GM12801 (cell line): ENCODE data around the gene ZNF692.

Experiments used
- TF ChIP-seq, protein P1 (sequence below): IDR thresholded peaks from one replicate; pipeline ENCODE4 v1.5.1; 2011; ENCODE audit warnings: control low read depth; ENCODE audit not compliant: insufficient read length; ENCODE audit errors: extremely low read depth

Gene ZNF692

DNA sequence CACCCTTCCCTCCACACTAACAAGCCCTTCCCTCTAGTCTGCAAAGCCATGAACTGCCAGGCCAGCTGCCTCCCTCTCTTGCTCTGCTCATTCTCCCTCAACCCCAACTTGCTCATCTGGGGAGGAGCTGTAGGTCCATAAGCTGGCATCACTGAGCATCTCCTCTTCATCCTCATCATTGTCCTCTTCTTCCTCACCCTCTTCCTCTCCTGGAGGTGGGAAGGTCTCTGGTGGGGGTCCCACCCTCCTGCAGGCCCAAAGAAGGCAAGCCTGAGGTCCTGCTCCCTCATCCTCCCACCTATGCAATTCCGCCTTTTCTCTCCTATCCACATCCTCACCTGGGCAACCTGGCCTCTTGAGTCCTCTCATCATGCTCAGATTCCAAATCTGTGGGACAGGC is 2.7 kb downstream of the ZNF692 start:
- TF ChIP-seq, protein P1, sequence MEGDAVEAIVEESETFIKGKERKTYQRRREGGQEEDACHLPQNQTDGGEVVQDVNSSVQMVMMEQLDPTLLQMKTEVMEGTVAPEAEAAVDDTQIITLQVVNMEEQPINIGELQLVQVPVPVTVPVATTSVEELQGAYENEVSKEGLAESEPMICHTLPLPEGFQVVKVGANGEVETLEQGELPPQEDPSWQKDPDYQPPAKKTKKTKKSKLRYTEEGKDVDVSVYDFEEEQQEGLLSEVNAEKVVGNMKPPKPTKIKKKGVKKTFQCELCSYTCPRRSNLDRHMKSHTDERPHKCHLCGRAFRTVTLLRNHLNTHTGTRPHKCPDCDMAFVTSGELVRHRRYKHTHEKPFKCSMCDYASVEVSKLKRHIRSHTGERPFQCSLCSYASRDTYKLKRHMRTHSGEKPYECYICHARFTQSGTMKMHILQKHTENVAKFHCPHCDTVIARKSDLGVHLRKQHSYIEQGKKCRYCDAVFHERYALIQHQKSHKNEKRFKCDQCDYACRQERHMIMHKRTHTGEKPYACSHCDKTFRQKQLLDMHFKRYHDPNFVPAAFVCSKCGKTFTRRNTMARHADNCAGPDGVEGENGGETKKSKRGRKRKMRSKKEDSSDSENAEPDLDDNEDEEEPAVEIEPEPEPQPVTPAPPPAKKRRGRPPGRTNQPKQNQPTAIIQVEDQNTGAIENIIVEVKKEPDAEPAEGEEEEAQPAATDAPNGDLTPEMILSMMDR, result no peak

DNA sequence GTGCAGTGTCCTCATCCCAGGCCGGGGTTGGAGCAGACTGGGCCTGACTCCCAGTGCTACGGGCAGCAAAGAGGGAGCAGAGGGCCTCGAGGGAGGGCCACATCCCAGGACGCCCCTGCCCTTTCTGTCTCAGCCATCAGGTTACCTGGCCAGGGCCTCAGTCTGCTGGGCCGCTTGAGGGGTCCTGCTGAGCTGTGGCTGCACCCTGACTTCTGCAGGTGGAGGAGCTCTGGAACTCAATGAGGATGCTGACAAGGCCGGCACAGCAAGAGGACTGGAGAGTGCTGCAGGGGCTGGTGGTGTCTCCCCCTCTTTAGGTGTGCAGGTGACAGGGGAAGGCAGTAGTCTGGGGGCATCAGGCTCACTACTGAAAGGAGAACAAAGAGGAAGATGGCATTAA is 3.3 kb downstream of the ZNF692 start:
- TF ChIP-seq, protein P1, result no peak

DNA sequence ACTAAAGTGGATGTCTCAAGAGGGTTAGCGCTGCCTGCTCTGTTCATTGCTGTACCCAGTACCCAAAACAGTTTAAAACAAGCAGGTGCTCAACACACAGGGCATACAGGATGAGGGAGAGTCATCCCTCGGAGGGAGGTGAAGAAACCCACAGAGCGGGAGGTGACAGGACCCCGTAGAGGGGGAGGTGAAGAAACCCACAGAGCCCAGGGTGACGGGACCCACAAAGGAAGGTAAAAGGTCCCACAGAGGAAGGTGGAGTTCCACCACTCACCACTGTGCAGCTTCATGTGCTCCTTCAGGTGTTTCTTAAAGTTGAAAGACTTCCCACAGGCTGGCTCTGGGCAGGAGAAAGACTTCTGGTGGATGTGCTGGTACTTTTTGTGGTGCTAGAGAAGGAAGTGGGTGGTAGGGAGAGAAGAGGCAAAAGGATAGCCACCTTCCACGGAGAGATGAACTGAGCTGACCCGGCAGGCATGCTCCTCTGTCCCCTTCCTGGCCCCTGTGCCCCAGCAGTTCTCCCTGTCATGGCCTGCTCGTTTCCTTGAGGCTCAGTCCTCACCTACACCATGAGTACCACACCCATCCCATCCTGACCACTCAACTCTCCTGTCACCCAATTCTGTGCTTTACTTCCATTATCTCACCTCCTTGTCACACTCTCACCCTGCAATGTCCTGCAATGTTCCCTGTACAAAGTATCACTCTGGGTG is 5.1 kb downstream of the ZNF692 start:
- TF ChIP-seq, protein P1, result no peak

DNA sequence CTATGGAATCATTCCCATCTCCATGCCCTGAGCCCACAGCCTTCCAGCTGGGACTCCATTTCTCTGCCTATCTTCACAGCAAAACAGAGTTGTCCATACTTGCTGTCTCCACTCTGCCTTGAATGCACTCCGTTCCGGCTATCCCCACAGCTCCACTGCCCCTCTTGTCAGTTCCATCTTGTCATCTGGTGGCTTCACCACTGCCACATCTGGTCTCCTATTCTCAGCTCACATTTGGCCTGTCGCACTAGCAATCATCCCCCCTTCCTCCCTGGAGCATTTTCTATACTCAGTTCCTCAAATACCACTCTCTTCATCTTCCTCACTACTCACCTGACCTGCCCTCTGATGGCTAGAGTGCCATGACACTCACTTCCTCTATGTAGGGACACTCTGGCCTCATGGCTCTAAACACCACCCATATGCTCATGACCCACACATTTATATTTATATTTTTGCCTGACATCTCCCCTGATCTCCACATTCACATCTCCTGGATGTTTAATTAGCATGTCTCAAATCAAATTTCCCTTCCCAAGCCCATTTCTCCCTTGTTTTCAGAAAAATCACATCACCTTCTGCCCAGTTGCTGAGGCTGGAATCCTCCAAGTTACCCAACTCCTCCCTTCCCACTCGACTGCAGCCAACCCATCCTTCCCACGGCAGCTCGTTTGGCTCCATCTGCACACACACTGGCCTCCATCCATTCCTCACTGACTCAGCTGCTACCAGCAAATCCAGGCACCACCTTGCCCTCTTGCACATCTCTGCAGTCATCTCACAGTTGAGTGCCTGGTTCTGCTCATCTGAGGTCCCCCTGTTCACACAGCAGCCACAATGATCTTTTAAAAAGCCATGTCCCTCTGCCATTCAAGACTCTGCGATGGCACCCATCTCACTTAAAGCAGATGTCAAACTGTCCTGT is 6.1 kb downstream of the ZNF692 start:
- TF ChIP-seq, protein P1, result no peak

DNA sequence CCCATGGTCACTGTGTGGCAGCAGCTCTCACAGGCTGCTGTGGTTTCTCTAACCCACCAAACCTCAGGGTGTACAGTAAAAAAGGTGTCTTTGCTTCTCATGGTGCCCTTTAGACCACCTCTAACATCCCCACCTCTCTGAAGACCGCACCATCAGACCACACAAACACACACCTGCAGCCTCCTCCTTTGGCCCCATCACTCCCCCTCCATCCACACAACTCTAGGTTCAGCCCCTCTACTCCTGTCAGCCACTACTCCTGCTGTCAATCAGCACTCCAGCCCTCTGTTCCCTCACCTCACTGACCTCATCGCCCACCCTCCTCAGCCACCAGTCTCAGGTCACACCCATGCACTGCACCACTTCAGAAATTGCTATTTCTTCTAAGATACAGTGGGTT is 7.5 kb downstream of the ZNF692 start:
- TF ChIP-seq, protein P1, result no peak

DNA sequence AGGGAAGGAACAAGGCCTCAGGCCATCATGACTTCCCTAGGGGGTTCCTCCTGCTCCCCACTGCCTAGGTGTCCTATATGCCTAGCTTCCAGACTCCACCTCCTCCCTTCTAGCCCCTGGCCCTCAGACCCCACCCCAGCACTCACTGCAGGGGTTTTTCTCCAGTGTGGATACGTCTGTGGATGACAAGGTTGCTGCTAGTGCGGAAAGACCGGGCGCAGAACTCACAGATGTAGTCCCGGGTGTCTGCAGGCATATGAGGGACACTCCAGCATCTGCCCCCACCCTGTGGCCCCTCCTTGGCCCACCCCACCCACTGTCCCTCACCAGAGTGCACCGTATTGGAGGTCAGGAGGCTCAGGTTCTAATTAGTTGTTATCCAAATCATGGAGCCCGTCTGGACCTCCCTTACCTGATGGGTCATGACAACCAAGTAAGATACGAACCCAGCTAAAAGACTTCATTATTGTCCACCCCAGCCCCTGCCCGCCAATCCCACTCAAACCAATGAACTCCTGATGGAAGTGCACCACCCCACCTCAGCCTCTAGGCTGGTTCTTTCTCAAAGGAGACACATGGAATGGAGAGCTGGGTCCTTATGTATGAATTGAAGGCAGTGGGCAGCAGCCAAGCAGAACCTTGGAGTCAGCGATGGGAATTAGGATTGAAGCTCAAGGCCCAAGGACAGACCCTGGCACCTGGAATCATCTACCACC is 8.2 kb downstream of the ZNF692 start:
- TF ChIP-seq, protein P1, result no peak

DNA sequence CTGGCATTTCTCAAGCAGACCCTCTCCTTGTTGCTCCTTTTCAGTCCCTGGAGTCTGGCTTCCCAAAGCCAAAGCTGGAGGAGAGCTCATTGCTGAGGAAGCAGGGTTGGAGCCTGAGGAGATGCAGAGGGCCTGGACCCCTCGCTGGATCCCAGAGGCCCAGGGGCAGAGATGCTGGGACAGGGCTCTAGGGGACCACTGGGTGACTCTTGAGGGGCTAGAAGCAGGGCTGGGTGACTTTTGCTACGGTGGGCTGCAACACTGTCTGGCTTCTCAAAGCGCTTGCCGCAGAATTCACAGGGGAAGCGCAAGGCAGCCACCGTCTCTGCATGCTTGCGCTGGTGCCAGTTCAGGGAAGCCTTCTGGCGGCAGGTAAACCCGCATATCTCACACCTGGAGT is 8.8 kb downstream of the ZNF692 start:
- TF ChIP-seq, protein P1, result no peak
